Prostate gland (tissue), 2 donors: ENCODE data around the gene ZMAT5.

Source experiments
- CTCF ChIP-seq, 4 experiments: fragments of 200-600 bp in 2 of 4; fragments of 450-650 bp in 2 of 4; sonication (generic) in 2 of 4; IDR thresholded peaks; 1 replicate in 3 of 4; 2 replicates in 1 of 4; pipeline ENCODE4 v1.5.1; 2016 to 2019; ENCODE audit warnings: antibody characterized with exemption in 4 of 4, mild to moderate bottlenecking in 2 of 4, moderate library complexity in 2 of 4
- POLR2A ChIP-seq: fragments of 450-650 bp; IDR thresholded peaks from one replicate; pipeline ENCODE4 v1.6.1; 2016; ENCODE audit warnings: antibody characterized with exemption, mild to moderate bottlenecking
- POLR2AphosphoS5 ChIP-seq: sonication (generic); formaldehyde crosslinking; IDR thresholded peaks from one replicate; pipeline ENCODE4 v1.6.1; 2017; ENCODE audit warnings: antibody characterized with exemption

- TF ChIP-seq CTCF (IDR thresholded peaks at IDR 0.05) (no peak), POLR2A (no peak), POLR2AphosphoS5 (no peak)
Measured at GRCh38 chr22:29750559-29751538, 16.0 kb downstream of the ZMAT5 start.
